OCI-LY1 (cell line): ENCODE data around the gene CAMKK1.

Experiments used
- H2AFZ ChIP-seq: fragments of 200-600 bp; sonication (generic), shearing (Covaris generic); 2 replicates; pipeline ENCODE4 v1.6.0; 2014; ENCODE audit warnings: antibody characterized with exemption, mild to moderate bottlenecking, low read length
- H3F3A ChIP-seq: fragments of 200-600 bp; sonication (generic), shearing (Covaris generic); 2 replicates; pipeline ENCODE4 v1.6.0; 2014; ENCODE audit warnings: mild to moderate bottlenecking, antibody characterized with exemption, low read length, moderate library complexity; ENCODE audit not compliant: insufficient read depth
- H3K27ac ChIP-seq: fragments of 200-600 bp; sonication (generic); 2 replicates; pipeline ENCODE4 v1.5.1; 2014; ENCODE audit warnings: low read length, mixed run types, mild to moderate bottlenecking, low read depth; ENCODE audit not compliant: poor library complexity, severe bottlenecking
- H3K27me3 ChIP-seq: fragments of 200-600 bp; sonication (generic); 2 replicates; pipeline ENCODE4 v1.6.0; 2014; ENCODE audit warnings: antibody characterized with exemption, mild to moderate bottlenecking, low read length, moderate library complexity; ENCODE audit not compliant: insufficient read depth
- H3K36me3 ChIP-seq: fragments of 200-600 bp; sonication (generic); 2 replicates; pipeline ENCODE4 v1.6.1; 2014; ENCODE audit warnings: mild to moderate bottlenecking, antibody characterized with exemption, low read length, moderate library complexity, mixed read lengths; ENCODE audit not compliant: insufficient read depth
- H3K4me1 ChIP-seq: fragments of 200-600 bp; sonication (generic); 2 replicates; pipeline ENCODE4 v1.5.1; 2014; ENCODE audit warnings: mild to moderate bottlenecking, low read length, moderate library complexity; ENCODE audit not compliant: insufficient read depth, severe bottlenecking
- H3K4me2 ChIP-seq: fragments of 200-600 bp; sonication (generic), shearing (Covaris generic); 2 replicates; pipeline ENCODE4 v1.6.1; 2014; ENCODE audit warnings: low read length
- H3K4me3 ChIP-seq: fragments of 200-600 bp; sonication (generic); 2 replicates; pipeline ENCODE4 v1.5.1; 2014; ENCODE audit warnings: low read length, low read depth, mild to moderate bottlenecking, mixed read lengths; ENCODE audit not compliant: poor library complexity, severe bottlenecking
- H3K79me2 ChIP-seq: fragments of 200-600 bp; shearing (Covaris generic); 2 replicates; pipeline ENCODE4 v1.6.1; 2016; ENCODE audit warnings: mixed run types, low read length, mixed read lengths; ENCODE audit not compliant: insufficient read depth
- H3K9ac ChIP-seq: fragments of 200-600 bp; sonication (generic), shearing (Covaris generic); 2 replicates; pipeline ENCODE4 v1.6.1; 2014; ENCODE audit warnings: mild to moderate bottlenecking, low read length, mixed read lengths
- H3K9me2 ChIP-seq: fragments of 200-600 bp; sonication (generic), shearing (Covaris generic); 2 replicates; pipeline ENCODE4 v1.6.1; 2014; ENCODE audit warnings: low read depth, mild to moderate bottlenecking, low read length, mixed read lengths
- H3K9me3 ChIP-seq: fragments of 200-600 bp; shearing (Covaris generic); 2 replicates; pipeline ENCODE4 v1.6.1; 2014; ENCODE audit warnings: low read length, mixed read lengths
- H4K20me1 ChIP-seq: fragments of 200-600 bp; sonication (generic), shearing (Covaris generic); 2 replicates; pipeline ENCODE4 v1.6.0; 2016; ENCODE audit warnings: mild to moderate bottlenecking, low read length; ENCODE audit not compliant: insufficient read depth
- EZH2 ChIP-seq: fragments of 200-600 bp; sonication (generic), shearing (Covaris generic); IDR thresholded peaks from 2 replicates; pipeline ENCODE4 v1.8.0; 2017; ENCODE audit warnings: borderline replicate concordance, mixed run types, mild to moderate bottlenecking, antibody characterized with exemption, low read length, moderate library complexity, mixed read lengths
- TF ChIP-seq, protein P1 (sequence below): fragments of 200-600 bp; sonication (generic), shearing (Covaris generic); IDR thresholded peaks from 2 replicates; pipeline ENCODE4 v1.5.1; 2017; ENCODE audit warnings: mild to moderate bottlenecking, antibody characterized with exemption, low read length, moderate library complexity, mixed read lengths

The CAMKK1 gene

GRCh38 chr17:3835410-3836229, 57.2 kb downstream of the CAMKK1 start:
- H3K9ac ChIP-seq = no peak overlapping the region
- peaks cover 59% of the 10 kb centered on the region for H3K36me3 ChIP-seq
- H3K4me3 ChIP-seq = no peak overlapping the region
- H3K9me3 ChIP-seq = no peaks in the 10 kb centered on the region
- H4K20me1 ChIP-seq = 0 out of 2 replicates have a peak, but pooled peaks cover 3% of the 10 kb centered on the region
- no peaks in the 10 kb centered on the region for H3F3A ChIP-seq
- H3K27ac ChIP-seq = no peak overlapping the region
- TF ChIP-seq EZH2 = no peak
- TF ChIP-seq, protein P1, sequence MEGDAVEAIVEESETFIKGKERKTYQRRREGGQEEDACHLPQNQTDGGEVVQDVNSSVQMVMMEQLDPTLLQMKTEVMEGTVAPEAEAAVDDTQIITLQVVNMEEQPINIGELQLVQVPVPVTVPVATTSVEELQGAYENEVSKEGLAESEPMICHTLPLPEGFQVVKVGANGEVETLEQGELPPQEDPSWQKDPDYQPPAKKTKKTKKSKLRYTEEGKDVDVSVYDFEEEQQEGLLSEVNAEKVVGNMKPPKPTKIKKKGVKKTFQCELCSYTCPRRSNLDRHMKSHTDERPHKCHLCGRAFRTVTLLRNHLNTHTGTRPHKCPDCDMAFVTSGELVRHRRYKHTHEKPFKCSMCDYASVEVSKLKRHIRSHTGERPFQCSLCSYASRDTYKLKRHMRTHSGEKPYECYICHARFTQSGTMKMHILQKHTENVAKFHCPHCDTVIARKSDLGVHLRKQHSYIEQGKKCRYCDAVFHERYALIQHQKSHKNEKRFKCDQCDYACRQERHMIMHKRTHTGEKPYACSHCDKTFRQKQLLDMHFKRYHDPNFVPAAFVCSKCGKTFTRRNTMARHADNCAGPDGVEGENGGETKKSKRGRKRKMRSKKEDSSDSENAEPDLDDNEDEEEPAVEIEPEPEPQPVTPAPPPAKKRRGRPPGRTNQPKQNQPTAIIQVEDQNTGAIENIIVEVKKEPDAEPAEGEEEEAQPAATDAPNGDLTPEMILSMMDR = no peak
- no peaks in the 10 kb centered on the region for H3K4me1 ChIP-seq
- H3K4me2 ChIP-seq = no peak overlapping the region
- no peaks in the 10 kb centered on the region for H3K79me2 ChIP-seq
- no peak overlapping the region for H2AFZ ChIP-seq
- H3K27me3 ChIP-seq = no peaks in the 10 kb centered on the region
- H3K9me2 ChIP-seq = no peaks in the 10 kb centered on the region

DNA sequence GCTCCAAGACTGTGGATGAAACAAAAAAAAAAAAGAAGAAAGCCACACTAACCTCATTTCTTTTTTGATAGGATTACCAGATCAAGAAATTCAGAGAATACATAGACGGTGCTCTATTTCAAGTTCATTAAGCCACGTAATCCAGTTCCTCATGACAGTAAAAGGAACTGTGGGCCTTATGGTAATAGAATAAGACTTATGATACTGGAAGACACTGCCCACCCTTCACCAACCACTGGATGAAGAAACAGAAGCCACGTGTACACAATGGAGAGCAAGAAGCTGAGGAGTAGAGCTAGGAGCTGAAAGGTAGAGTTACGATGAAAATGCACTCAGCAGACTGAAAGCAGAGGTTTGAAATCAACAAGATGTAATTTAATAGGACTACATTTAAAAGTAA, 58.0 kb downstream of the CAMKK1 start:
- Histone ChIP-seq H3K79me2 (no peaks in the 10 kb centered on the region), H3F3A (no peaks in the 10 kb centered on the region), H3K27me3 (no peaks in the 10 kb centered on the region), H3K9me3 (no peaks in the 10 kb centered on the region), H3K27ac (no peak overlapping the region), H3K4me2 (no peak overlapping the region), H3K4me1 (no peaks in the 10 kb centered on the region), H2AFZ (no peak overlapping the region), H3K4me3 (no peak overlapping the region), H4K20me1 (0 out of 2 replicates have a peak, but pooled peaks cover 3% of the 10 kb centered on the region), H3K36me3 (peaks cover 53% of the 10 kb centered on the region), H3K9ac (no peak overlapping the region), H3K9me2 (no peaks in the 10 kb centered on the region)
- TF ChIP-seq EZH2 = no peak
- TF ChIP-seq, protein P1 = no peak

- H3K9me3 ChIP-seq = no peaks in the 10 kb centered on the region
- 0 out of 2 replicates have a peak, but pooled peaks cover 3% of the 10 kb centered on the region for H3F3A ChIP-seq
- TF ChIP-seq, protein P1 = no peak
- TF ChIP-seq EZH2 = no peak
Observed at GRCh38 chr17:3828852-3829232, 64.0 kb downstream of the CAMKK1 start.

More at GRCh38 chr17:3828852-3829232, 64.0 kb downstream of the CAMKK1 start:
- no peaks in the 10 kb centered on the region for H3K27me3 ChIP-seq
- H3K79me2 ChIP-seq = no peaks in the 10 kb centered on the region
- H2AFZ ChIP-seq = no peak overlapping the region
- H3K9me2 ChIP-seq = no peaks in the 10 kb centered on the region
- H3K4me2 ChIP-seq = no peak overlapping the region
- H3K36me3 ChIP-seq = peaks cover 66% of the 10 kb centered on the region
- H4K20me1 ChIP-seq = 0 out of 2 replicates have a peak, but pooled peaks cover 1% of the 10 kb centered on the region
- no peak overlapping the region for H3K27ac ChIP-seq
- no peak overlapping the region for H3K9ac ChIP-seq
- no peak overlapping the region for H3K4me3 ChIP-seq
- no peaks in the 10 kb centered on the region for H3K4me1 ChIP-seq
